HepG2 (cell line): ENCODE results near the gene BAIAP2L2. TPM values are rescaled to one million over a fixed set of nuclear protein-coding genes. Genes with fewer than 3 reads are reported as not detected.

Source experiments
- ATAC-seq: fragments of 200-7000 bp; cut with Tn5 transposase; 3 replicates; pipeline ENCODE4 v1.9.1; 2020; ENCODE audit warnings: mild to moderate bottlenecking, moderate library complexity
- BruUV-seq: library from RNA; stranded (reverse); fragments of 400-500 nt; replicated peaks from 2 replicates; lab custom pipeline; 2021; lab: Mats Ljungman, UMichigan
- CTCF ChIA-PET: fragments of 300-600 bp; formaldehyde crosslinking; extraction: SDS; loops from one replicate; lab custom pipeline; 2021; ENCODE audit warnings: low total read pairs, inconsistent platforms, low intra/inter-chr PET ratio; lab: Yijun Ruan, JAX
- POLR2A ChIA-PET: fragments of 350-600 bp; sonication (Branson Sonifier 250); formaldehyde crosslinking; loops from one replicate; lab custom pipeline; 2020; ENCODE audit warnings: antibody characterized with exemption, inconsistent platforms; lab: Yijun Ruan, JAX
- DNase-seq: peaks from one replicate; pipeline ENCODE4 v3.0.0-alpha.2; 2015; ENCODE audit warnings: low spot score
- FAIRE-seq: peaks from 3 replicates; lab custom pipeline; 2011; peaks lifted over from hg19 to GRCh38; lab: Jason Lieb, UNC
- H2AFZ ChIP-seq: one replicate; pipeline ENCODE4 v1.6.1; 2011; ENCODE audit warnings: low read length, inconsistent platforms
- H3K27ac ChIP-seq: fragments of 300-600 bp; 3 replicates; pipeline ENCODE4 v1.8.0; 2011; ENCODE audit warnings: mixed run types, mild to moderate bottlenecking, mixed read lengths, low read length, inconsistent platforms; ENCODE audit not compliant: insufficient read depth; ENCODE audit errors: extremely low read length
- H3K27me3 ChIP-seq, 2 experiments: fragments of 200-600 bp in 1 of 2; 2 replicates in 1 of 2; 3 replicates in 1 of 2; pipeline versions ENCODE4 v1.6.0 to v1.8.0; 2011; ENCODE audit warnings: low read length in 2 of 2, mild to moderate bottlenecking in 2 of 2, moderate library complexity in 2 of 2, inconsistent platforms in 1 of 2; ENCODE audit not compliant: insufficient read depth in 2 of 2, control insufficient read depth in 1 of 2
- H3K36me3 ChIP-seq, 2 experiments: fragments of 200-600 bp in 1 of 2; replicated peaks in 1 of 2; 2 replicates in 1 of 2; 3 replicates in 1 of 2; pipeline versions ENCODE4 v1.5.1 to v1.8.0; 2011; ENCODE audit warnings: low read length in 2 of 2, inconsistent platforms in 1 of 2; ENCODE audit not compliant: insufficient read depth in 2 of 2, control insufficient read depth in 1 of 2
- H3K4me1 ChIP-seq: 2 replicates; pipeline ENCODE4 v1.5.1; 2012; ENCODE audit warnings: low read length, inconsistent platforms; ENCODE audit not compliant: insufficient read depth
- H3K4me2 ChIP-seq: 2 replicates; pipeline ENCODE4 v1.6.0; 2011; ENCODE audit warnings: low read depth, low read length, inconsistent platforms
- H3K4me3 ChIP-seq, 3 experiments: fragments of 200-600 bp in 1 of 3; sonication (generic), shearing (Covaris generic) in 1 of 3; replicated peaks in 1 of 3; 2 replicates each; pipeline ENCODE4 v1.5.1; 2011 to 2016; ENCODE audit warnings: low read length in 3 of 3, inconsistent platforms in 2 of 3, low read depth in 2 of 3, mild to moderate bottlenecking in 2 of 3, control low read depth in 1 of 3, mixed read lengths in 1 of 3; ENCODE audit not compliant: insufficient read depth in 1 of 3
- H3K79me2 ChIP-seq: one replicate; pipeline ENCODE4 v1.6.1; 2011; ENCODE audit warnings: low read length, inconsistent platforms; ENCODE audit not compliant: insufficient read depth
- H3K9ac ChIP-seq: 2 replicates; pipeline ENCODE4 v1.6.0; 2011; ENCODE audit warnings: mild to moderate bottlenecking, low read depth, low read length, inconsistent platforms; ENCODE audit not compliant: insufficient read depth
- H3K9me3 ChIP-seq: 2 replicates; pipeline ENCODE4 v1.5.1; 2012; ENCODE audit warnings: mild to moderate bottlenecking, low read length
- H4K20me1 ChIP-seq: 2 replicates; pipeline ENCODE4 v1.6.0; 2011; ENCODE audit warnings: inconsistent platforms, mild to moderate bottlenecking, low read length, moderate library complexity; ENCODE audit not compliant: insufficient read depth
- CBX1 ChIP-seq: IDR thresholded peaks from one replicate; pipeline ENCODE4 v1.6.1; 2016; ENCODE audit warnings: antibody characterized with exemption, low read depth
- CEBPB ChIP-seq: IDR thresholded peaks from 2 replicates; pipeline ENCODE4 v1.6.1; 2011; ENCODE audit warnings: low read depth, low read length, improper control_type of control experiment, borderline replicate concordance
- HMGXB3 ChIP-seq: sonication (generic); formaldehyde crosslinking; IDR thresholded peaks from 2 replicates; pipeline ENCODE4 v1.4.0; 2020; ENCODE audit warnings: missing genetic modification reagents, borderline replicate concordance
- HMGXB4 ChIP-seq, 2 experiments: sonication (generic) in 1 of 2; formaldehyde crosslinking in 1 of 2; IDR thresholded peaks; 2 replicates each; pipeline versions ENCODE4 v1.4.0 to v1.6.1; 2018 to 2020; ENCODE audit warnings: missing genetic modification reagents in 2 of 2, borderline replicate concordance in 1 of 2, low read depth in 1 of 2, mild to moderate bottlenecking in 1 of 2, missing biosample characterization in 1 of 2
- HNF1A ChIP-seq, 2 experiments: sonication (generic) in 1 of 2; formaldehyde crosslinking in 1 of 2; IDR thresholded peaks; 2 replicates each; pipeline versions ENCODE4 v1.4.0 to v1.6.1; 2016 to 2020; ENCODE audit warnings: borderline replicate concordance in 1 of 2, low read depth in 1 of 2, mild to moderate bottlenecking in 1 of 2, missing genetic modification reagents in 1 of 2
- ISX ChIP-seq: sonication (generic); formaldehyde crosslinking; conservative IDR thresholded peaks from 2 replicates; pipeline ENCODE4 v1.5.0; 2020; ENCODE audit warnings: missing genetic modification reagents
- NR2C2 ChIP-seq: sonication (generic); formaldehyde crosslinking; IDR thresholded peaks from 2 replicates; pipeline ENCODE4 v1.4.0; 2020; ENCODE audit warnings: missing genetic modification reagents, mild to moderate bottlenecking, moderate library complexity, borderline replicate concordance
- PAX8 ChIP-seq: sonication (generic); formaldehyde crosslinking; IDR thresholded peaks from 2 replicates; pipeline ENCODE4 v1.8.0; 2022; ENCODE audit warnings: mild to moderate bottlenecking, missing genetic modification reagents, borderline replicate concordance
- ZFY ChIP-seq: sonication (generic); formaldehyde crosslinking; IDR thresholded peaks from 2 replicates; pipeline ENCODE4 v1.4.0; 2020; ENCODE audit warnings: missing genetic modification reagents
- ZNF235 ChIP-seq: sonication (generic); formaldehyde crosslinking; IDR thresholded peaks from 2 replicates; pipeline ENCODE4 v1.8.1; 2023; ENCODE audit warnings: mild to moderate bottlenecking, missing genetic modification reagents, borderline replicate concordance
- ZNF343 ChIP-seq: sonication (generic); formaldehyde crosslinking; IDR thresholded peaks from 2 replicates; pipeline ENCODE4 v1.4.0; 2020; ENCODE audit warnings: mild to moderate bottlenecking, missing genetic modification reagents
- ZNF530 ChIP-seq: sonication (generic); formaldehyde crosslinking; IDR thresholded peaks from 2 replicates; pipeline ENCODE4 v1.5.0; 2020; ENCODE audit warnings: low read depth, mild to moderate bottlenecking, missing genetic modification reagents
- ZNF549 ChIP-seq: sonication (generic); formaldehyde crosslinking; IDR thresholded peaks from 2 replicates; pipeline ENCODE4 v1.5.0; 2020; ENCODE audit warnings: missing genetic modification reagents
- WGBS: methylation state at CpG from one replicate; pipeline ENCODE4 v1.1.6; 2017; ENCODE audit warnings: low lambda C conversion rate; 5-methylcytosine and 5-hydroxymethylcytosine counted together
- in situ Hi-C: cut with HindIII; loops from 2 replicates; pipeline ENCODE4 v1.10.0; 2017; ENCODE audit warnings: low pct_unique_long_range_greater_than_20kb; ENCODE audit not compliant: extremely low pct_ligation_motif_present
- intact Hi-C: fragments of 100-400 bp; cut with micrococcal nuclease; formaldehyde crosslinking; loops from one replicate; pipeline ENCODE4 v1.10.0; 2022; ENCODE audit not compliant: unreplicated experiment
- polyA plus RNA-seq, 8 experiments: library from polyadenylated mRNA; depleted of rRNA in 3 of 8; stranded (reverse) in 7 of 8; unstranded in 1 of 8; fragments of >200 nt; fragmentation: Illumina TruSeq in 4 of 8; extraction: Trizol in 4 of 8; gene quantifications; 2 replicates each; pipeline versions ENCODE4 v1.2.1 to v1.2.3, GENCODE V29; 2011 to 2016; ENCODE audit warnings: low read depth in 4 of 8, missing spikeins in 1 of 8, mixed read lengths in 1 of 8; ENCODE audit not compliant: insufficient read depth in 1 of 8
- total RNA-seq, 5 experiments: library from RNA; depleted of rRNA; stranded (reverse); fragments of >200 nt; fragmentation: Illumina TruSeq; extraction: Trizol; gene quantifications; 2 replicates each; pipeline ENCODE4 v1.2.3, GENCODE V29; 2016; ENCODE audit warnings: low read depth in 1 of 5

BAIAP2L2 gene
- total and polyA plus RNA-seq, 2 of the 13 experiments (the other 11 are each of a cell fraction or from before 2014, with no cell fraction given): 4.4 to 7.5 TPM

GRCh38 chr22:38155703-38156102 lies 45.2 kb upstream of the BAIAP2L2 start:
- CTCF ChIA-PET: no interaction called here
- H2AFZ ChIP-seq: no peak overlapping the region
- BruUV-seq: no TSS peak
- intact Hi-C loops: no loop called here
- H3K4me1 ChIP-seq: peaks cover 28% of the 10 kb centered on the region
- H3K27ac ChIP-seq: no peak overlapping the region
- H3K4me2 ChIP-seq: no peak overlapping the region
- FAIRE-seq (no peak), DNase-seq (no peak), ATAC-seq (no peak)
- H3K9ac ChIP-seq: no peak overlapping the region
- H3K27me3 ChIP-seq: no peaks in the 10 kb centered on the region
- in situ Hi-C loops: no loop called here
- POLR2A ChIA-PET: no interaction called here
- WGBS: 97% methylated on average over 1 of the region's 1 CpG
- H3K4me3 ChIP-seq: no peak overlapping the region
- no peaks in the 10 kb centered on the region for H3K79me2 ChIP-seq
- H3K36me3 ChIP-seq: no peaks in the 10 kb centered on the region
- no peaks in the 10 kb centered on the region for H3K9me3 ChIP-seq
- H4K20me1 ChIP-seq: no peaks in the 10 kb centered on the region
- TF ChIP-seq CBX1 (no peak), ZNF343 (CRISPR knock-in tag) (no peak), ZNF530 (CRISPR knock-in tag) (no peak), PAX8 (no peak), HNF1A (IDR thresholded peaks at IDR 0.05; ENCODE audit: low read depth) (no peak), HNF1A (CRISPR knock-in tag; IDR thresholded peaks at IDR 0.05; ENCODE audit: borderline replicate concordance) (no peak), ZFY (CRISPR knock-in tag) (no peak), CEBPB (no peak), ZNF235 (CRISPR knock-in tag) (no peak), ZNF549 (CRISPR knock-in tag) (no peak), ISX (CRISPR knock-in tag) (no peak), NR2C2 (CRISPR knock-in tag) (no peak), HMGXB4 (CRISPR knock-in tag; IDR thresholded peaks at IDR 0.05; ENCODE audit: borderline replicate concordance in 1 of 2, low read depth in 1 of 2) (no peak), HMGXB3 (CRISPR knock-in tag) (no peak)
